H9 (cell line): ENCODE measurements around the gene ENO3. TPM values are rescaled to one million over a fixed set of nuclear protein-coding genes. Genes with fewer than 3 reads are reported as not detected.

ENCODE experiments used
- DNase-seq: peaks from one replicate; pipeline ENCODE4 v3.0.0-alpha.2; 2017
- H2AFZ ChIP-seq: one replicate; pipeline ENCODE4 v1.6.1; 2013; ENCODE audit warnings: mild to moderate bottlenecking, low read length, control low read depth, moderate library complexity
- H2AK5ac ChIP-seq: 2 replicates; pipeline ENCODE4 v1.6.1; 2013; ENCODE audit warnings: low read length, control low read depth, mixed read lengths; ENCODE audit not compliant: insufficient read length
- H2BK120ac ChIP-seq: one replicate; pipeline ENCODE4 v1.6.1; 2013; ENCODE audit warnings: low read depth, mild to moderate bottlenecking, low read length, control low read depth, inconsistent platforms; ENCODE audit not compliant: poor library complexity, severe bottlenecking
- H2BK12ac ChIP-seq: 2 replicates; pipeline ENCODE4 v1.6.1; 2013; ENCODE audit warnings: low read length, control low read depth, mixed read lengths, low read depth; ENCODE audit not compliant: insufficient read length
- H2BK15ac ChIP-seq: 2 replicates; pipeline ENCODE4 v1.6.1; 2013; ENCODE audit warnings: low read depth, low read length, control low read depth
- H2BK20ac ChIP-seq: one replicate; pipeline ENCODE4 v1.6.1; 2013; ENCODE audit warnings: low read depth, mild to moderate bottlenecking, low read length, control low read depth, inconsistent platforms; ENCODE audit not compliant: poor library complexity, severe bottlenecking
- H2BK5ac ChIP-seq: 2 replicates; pipeline ENCODE4 v1.6.1; 2013; ENCODE audit warnings: low read length, control low read depth, mixed read lengths; ENCODE audit not compliant: insufficient read length
- H3K14ac ChIP-seq: 2 replicates; pipeline ENCODE4 v1.6.1; 2013; ENCODE audit warnings: low read length, control low read depth; ENCODE audit not compliant: insufficient read depth
- H3K18ac ChIP-seq: 2 replicates; pipeline ENCODE4 v1.6.1; 2013; ENCODE audit warnings: low read depth, mild to moderate bottlenecking, mixed read lengths, low read length, control low read depth; ENCODE audit not compliant: insufficient read length
- H3K23ac ChIP-seq: 2 replicates; pipeline ENCODE4 v1.6.1; 2013; ENCODE audit warnings: low read length, control low read depth, mixed read lengths, low read depth; ENCODE audit not compliant: insufficient read length
- H3K23me2 ChIP-seq: 2 replicates; pipeline ENCODE4 v1.6.1; 2013; ENCODE audit warnings: low read depth, mild to moderate bottlenecking, mixed read lengths, low read length, control low read depth; ENCODE audit not compliant: insufficient read length, poor library complexity, severe bottlenecking
- H3K27ac ChIP-seq: 2 replicates; pipeline ENCODE4 v1.5.1; 2013; ENCODE audit warnings: low read length, control low read depth, mixed read lengths, low read depth; ENCODE audit not compliant: insufficient read length
- H3K27me3 ChIP-seq: 2 replicates; pipeline ENCODE4 v1.6.1; 2013; ENCODE audit warnings: low read length, control low read depth, inconsistent platforms; ENCODE audit not compliant: insufficient read depth
- H3K4ac ChIP-seq: 2 replicates; pipeline ENCODE4 v1.6.1; 2013; ENCODE audit warnings: low read depth, mild to moderate bottlenecking, control low read depth, inconsistent platforms, low read length, moderate library complexity
- H3K4me1 ChIP-seq: 2 replicates; pipeline ENCODE4 v1.6.1; 2013; ENCODE audit warnings: low read length, control low read depth, inconsistent platforms; ENCODE audit not compliant: insufficient read depth
- H3K4me2 ChIP-seq: 2 replicates; pipeline ENCODE4 v1.6.1; 2013; ENCODE audit warnings: low read length, control low read depth, mixed read lengths; ENCODE audit not compliant: insufficient read length, insufficient read depth
- H3K56ac ChIP-seq: 2 replicates; pipeline ENCODE4 v1.6.1; 2013; ENCODE audit warnings: low read depth, mild to moderate bottlenecking, mixed read lengths, low read length, control low read depth; ENCODE audit not compliant: insufficient read length
- H3K79me1 ChIP-seq: 2 replicates; pipeline ENCODE4 v1.6.1; 2013; ENCODE audit warnings: low read depth, mild to moderate bottlenecking, moderate library complexity, low read length, control low read depth, inconsistent platforms; ENCODE audit not compliant: insufficient read depth, poor library complexity, severe bottlenecking
- H3K79me2 ChIP-seq: 2 replicates; pipeline ENCODE4 v1.6.1; 2013; ENCODE audit warnings: low read length, control low read depth, inconsistent platforms; ENCODE audit not compliant: insufficient read depth
- H3K9ac ChIP-seq: 2 replicates; pipeline ENCODE4 v1.6.1; 2013; ENCODE audit warnings: low read length, control low read depth, mixed read lengths; ENCODE audit not compliant: insufficient read length; ENCODE audit errors: extremely low read depth
- H3K9me3 ChIP-seq: one replicate; pipeline ENCODE4 v1.6.1; 2013; ENCODE audit warnings: low read depth, low read length, inconsistent platforms; ENCODE audit not compliant: control insufficient read depth
- H3T11ph ChIP-seq: one replicate; pipeline ENCODE4 v1.6.1; 2013; ENCODE audit warnings: mild to moderate bottlenecking, low read length, control low read depth, inconsistent platforms
- H4K20me1 ChIP-seq: one replicate; pipeline ENCODE4 v1.6.1; 2013; ENCODE audit not compliant: control insufficient read depth, insufficient read length, insufficient read depth
- H4K5ac ChIP-seq: 2 replicates; pipeline ENCODE4 v1.6.1; 2013; ENCODE audit warnings: low read depth, mild to moderate bottlenecking, mixed read lengths, low read length, control low read depth; ENCODE audit not compliant: insufficient read length
- H4K8ac ChIP-seq: replicated peaks from 2 replicates; pipeline ENCODE4 v1.6.1; 2013; ENCODE audit warnings: low read length, control low read depth, mixed read lengths, low read depth; ENCODE audit not compliant: insufficient read length
- H4K91ac ChIP-seq: 2 replicates; pipeline ENCODE4 v1.6.1; 2013; ENCODE audit warnings: low read depth, mild to moderate bottlenecking, moderate library complexity, mixed read lengths, low read length, control low read depth; ENCODE audit not compliant: insufficient read length
- H3K27ac Mint-ChIP-seq, 3 experiments: 2 replicates in 2 of 3; 3 replicates in 1 of 3; pipeline ENCODE4 v1.8.0; 2020 to 2021; ENCODE audit warnings: mixed read lengths in 3 of 3, mild to moderate bottlenecking in 1 of 3, moderate library complexity in 1 of 3
- H3K27me3 Mint-ChIP-seq: 2 replicates; pipeline ENCODE4 v1.8.0; 2021; ENCODE audit warnings: low read depth, mild to moderate bottlenecking, moderate library complexity, mixed read lengths
- H3K36me3 Mint-ChIP-seq, 3 experiments: 2 replicates in 2 of 3; 3 replicates in 1 of 3; pipeline ENCODE4 v1.8.0; 2020 to 2021; ENCODE audit warnings: low read depth in 3 of 3, mixed read lengths in 3 of 3; ENCODE audit not compliant: insufficient read depth in 1 of 3
- H3K4me1 Mint-ChIP-seq, 2 experiments: 2 replicates each; pipeline ENCODE4 v1.8.0; 2020; ENCODE audit warnings: mixed read lengths in 2 of 2
- H3K4me3 Mint-ChIP-seq, 2 experiments: 2 replicates in 1 of 2; 3 replicates in 1 of 2; pipeline ENCODE4 v1.8.0; 2020 to 2021; ENCODE audit warnings: mild to moderate bottlenecking in 2 of 2, mixed read lengths in 2 of 2, moderate library complexity in 1 of 2
- H3K9me3 Mint-ChIP-seq, 2 experiments: 2 replicates in 1 of 2; 3 replicates in 1 of 2; pipeline ENCODE4 v1.8.0; 2020; ENCODE audit warnings: mild to moderate bottlenecking in 2 of 2, mixed read lengths in 2 of 2, moderate library complexity in 1 of 2
- WGBS: extraction: QIAGEN DNeasy Blood & Tissue Kit; methylation state at CpG from one replicate; pipeline ENCODE4 v1.1.7; 2013; ENCODE audit warnings: missing lambda C conversion rate, low lambda C conversion rate, mixed read lengths; ENCODE audit not compliant: insufficient read length; ENCODE audit errors: extremely low coverage; 5-methylcytosine and 5-hydroxymethylcytosine counted together
- total RNA-seq: library from RNA; stranded (reverse); gene quantifications from 2 replicates; pipeline ENCODE4 v1.2.1, GENCODE V29; 2021
- TF ChIP-seq, protein P1 (sequence below): fragments of 200-600 bp; sonication (generic); conservative IDR thresholded peaks from 3 replicates; pipeline ENCODE4 v1.8.0; 2021; ENCODE audit warnings: antibody characterized with exemption, mild to moderate bottlenecking

ENO3 gene
- total RNA-seq, 1 experiment from 2014 or later, result 25.4 TPM

DNA sequence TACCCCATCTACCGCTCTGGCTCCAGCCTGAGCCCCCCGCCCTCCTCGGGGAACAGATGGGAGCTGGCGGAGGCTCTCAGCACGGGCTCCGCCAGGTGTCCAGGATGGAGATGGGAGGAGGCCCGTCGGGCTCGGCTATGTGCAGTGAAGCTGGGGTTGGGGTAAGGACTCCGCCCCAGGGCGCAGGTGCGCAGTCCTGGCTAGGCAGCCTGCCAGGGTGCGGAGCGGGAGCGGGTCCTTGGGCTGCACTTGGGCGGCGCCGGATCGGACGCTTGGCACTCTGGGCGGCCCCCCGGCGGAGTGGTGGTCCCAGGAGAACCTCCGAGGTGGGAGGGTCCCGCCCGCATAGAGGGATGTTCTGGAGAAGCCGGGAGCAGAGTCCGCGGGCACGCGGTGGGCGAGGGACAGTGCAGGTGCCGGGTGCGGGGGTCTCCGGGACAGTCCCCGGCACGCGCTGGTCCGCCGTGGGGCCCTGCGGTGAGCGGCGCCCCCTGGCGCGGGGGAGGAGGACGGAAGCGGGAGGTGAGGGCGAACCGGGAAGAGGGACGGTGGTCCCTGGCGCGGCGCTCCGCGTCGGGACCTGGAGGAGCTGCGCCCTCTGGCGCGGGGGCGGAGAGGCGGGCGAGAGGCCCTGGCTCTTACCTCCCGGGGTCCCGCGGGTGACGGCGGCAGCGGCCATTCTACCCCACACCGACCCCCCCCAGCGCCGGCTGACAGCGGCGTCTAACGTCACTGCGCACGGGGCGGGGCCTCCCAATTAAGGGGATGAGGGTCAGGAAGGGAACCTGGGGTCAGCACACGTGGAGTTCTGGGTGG, 36.2 kb downstream of the ENO3 start, which contains the start of gene CAMTA2:
CAMTA2 (minus strand) TSS at position 725 of the 816 bp plus-strand sequence. CDS start 1,453 bp downstream, outside the sequence.
- Histone ChIP-seq H3K23me2 (peaks cover 14% of the 10 kb centered on the region), H3K23ac (no peak within 1 kb of the TSS), H2BK12ac (no peak within 1 kb of the TSS), H2BK20ac (no peak within 1 kb of the TSS), H2BK15ac (no peak within 1 kb of the TSS), H3K79me2 (no peaks in the 10 kb centered on the region), H3T11ph (no peak within 1 kb of the TSS), H3K9me3 (no peaks in the 10 kb centered on the region), H3K4me2 (peak within 1 kb of the TSS; percentile 76), H3K56ac (no peak within 1 kb of the TSS), H2BK5ac (no peak within 1 kb of the TSS), H2AK5ac (no peak within 1 kb of the TSS), H2BK120ac (no peak within 1 kb of the TSS), H4K8ac (no peak within 1 kb of the TSS), H4K5ac (no peak within 1 kb of the TSS), H3K27ac (no peak within 1 kb of the TSS), H3K4ac (no peak within 1 kb of the TSS), H3K18ac (no peak within 1 kb of the TSS), H4K20me1 (no peaks in the 10 kb centered on the region), H3K14ac (no peak within 1 kb of the TSS), H3K79me1 (no peaks in the 10 kb centered on the region), H3K27me3 (peaks cover 1% of the 10 kb centered on the region; the same call in 1 of the 2 replicates), H4K91ac (no peak within 1 kb of the TSS), H3K4me1 (no peaks in the 10 kb centered on the region), H2AFZ (no peak within 1 kb of the TSS), H3K9ac (no peak within 1 kb of the TSS)
- Mint-ChIP-seq H3K27ac (no peak within 1 kb of the TSS), H3K27me3 (peaks cover 59% of the 10 kb centered on the region), H3K36me3 (peaks cover 0 to 5% (median 0%) of the 10 kb centered on the region in 3 experiments; a peak in 4 of 7 replicates), H3K4me3 (peak within 1 kb of the TSS; percentile 79 to 87), H3K4me1 (peaks cover 18 to 22% of the 10 kb centered on the region in 2 experiments), H3K9me3 (no peaks in the 10 kb centered on the region)
- no CpG with 5 or more reads among the region's 78 CpGs for WGBS
- TF ChIP-seq, protein P1, sequence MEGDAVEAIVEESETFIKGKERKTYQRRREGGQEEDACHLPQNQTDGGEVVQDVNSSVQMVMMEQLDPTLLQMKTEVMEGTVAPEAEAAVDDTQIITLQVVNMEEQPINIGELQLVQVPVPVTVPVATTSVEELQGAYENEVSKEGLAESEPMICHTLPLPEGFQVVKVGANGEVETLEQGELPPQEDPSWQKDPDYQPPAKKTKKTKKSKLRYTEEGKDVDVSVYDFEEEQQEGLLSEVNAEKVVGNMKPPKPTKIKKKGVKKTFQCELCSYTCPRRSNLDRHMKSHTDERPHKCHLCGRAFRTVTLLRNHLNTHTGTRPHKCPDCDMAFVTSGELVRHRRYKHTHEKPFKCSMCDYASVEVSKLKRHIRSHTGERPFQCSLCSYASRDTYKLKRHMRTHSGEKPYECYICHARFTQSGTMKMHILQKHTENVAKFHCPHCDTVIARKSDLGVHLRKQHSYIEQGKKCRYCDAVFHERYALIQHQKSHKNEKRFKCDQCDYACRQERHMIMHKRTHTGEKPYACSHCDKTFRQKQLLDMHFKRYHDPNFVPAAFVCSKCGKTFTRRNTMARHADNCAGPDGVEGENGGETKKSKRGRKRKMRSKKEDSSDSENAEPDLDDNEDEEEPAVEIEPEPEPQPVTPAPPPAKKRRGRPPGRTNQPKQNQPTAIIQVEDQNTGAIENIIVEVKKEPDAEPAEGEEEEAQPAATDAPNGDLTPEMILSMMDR, result peak; percentile 71
- DNase-seq, result peak; percentile 90
